Cardiac muscle cell (in vitro differentiated cells and primary cell): ENCODE measurements around the gene APOBEC3B. TPM values are rescaled to one million over a fixed set of nuclear protein-coding genes. Genes with fewer than 3 reads are reported as not detected.
"Not testable (repeated sequence)": the region's sequence is repeated elsewhere in the genome, so short reads cannot be mapped to it uniquely, and the experiment has no call there.

Source experiments
- DNase-seq, 2 donors: peaks; one replicate each; pipeline versions ENCODE4 v3.0.0 to v3.0.0-alpha.2; 2010 to 2017; ENCODE audit warnings: low read depth in 1 of 2, low spot score in 1 of 2
- H3K27ac ChIP-seq: fragments of 200-600 bp; sonication (generic); 2 replicates; pipeline ENCODE4 v1.5.1; 2016
- H3K27me3 ChIP-seq: fragments of 200-600 bp; sonication (generic); 2 replicates; pipeline ENCODE4 v1.6.0; 2016; ENCODE audit warnings: control low read depth
- H3K36me3 ChIP-seq: fragments of 200-600 bp; sonication (generic); 2 replicates; pipeline ENCODE4 v1.5.1; 2016; ENCODE audit warnings: control low read depth
- H3K4me1 ChIP-seq: fragments of 200-600 bp; sonication (generic); 2 replicates; pipeline ENCODE4 v1.8.1; 2017; ENCODE audit warnings: low read depth, mild to moderate bottlenecking, mixed run types
- H3K4me3 ChIP-seq: fragments of 200-600 bp; sonication (generic); 2 replicates; pipeline ENCODE4 v1.5.1; 2016; ENCODE audit warnings: mild to moderate bottlenecking
- H3K9me3 ChIP-seq: fragments of 200-600 bp; sonication (generic); 2 replicates; pipeline ENCODE4 v1.5.1; 2017; ENCODE audit warnings: low read depth, mild to moderate bottlenecking, control low read depth
- CTCF ChIP-seq: IDR thresholded peaks from 2 replicates; pipeline ENCODE4 v1.5.1; 2012; ENCODE audit warnings: low read depth, mild to moderate bottlenecking, low read length
- polyA plus RNA-seq: library from polyadenylated mRNA; unstranded; fragments of >200 nt; fragmentation: Nextera tagmentation; extraction: Ambion mirVana; gene quantifications from 2 replicates; pipeline ENCODE4 v1.2.1, GENCODE V29; 2016
- total RNA-seq: library from RNA; depleted of rRNA; stranded (reverse); fragments of >200 nt; gene quantifications from 2 replicates; pipeline ENCODE4 v1.2.3, GENCODE V29; 2016

Gene APOBEC3B
- total and polyA plus RNA-seq, 2 experiments from 2014 or later, result 6.5 to 6.8 TPM

DNA sequence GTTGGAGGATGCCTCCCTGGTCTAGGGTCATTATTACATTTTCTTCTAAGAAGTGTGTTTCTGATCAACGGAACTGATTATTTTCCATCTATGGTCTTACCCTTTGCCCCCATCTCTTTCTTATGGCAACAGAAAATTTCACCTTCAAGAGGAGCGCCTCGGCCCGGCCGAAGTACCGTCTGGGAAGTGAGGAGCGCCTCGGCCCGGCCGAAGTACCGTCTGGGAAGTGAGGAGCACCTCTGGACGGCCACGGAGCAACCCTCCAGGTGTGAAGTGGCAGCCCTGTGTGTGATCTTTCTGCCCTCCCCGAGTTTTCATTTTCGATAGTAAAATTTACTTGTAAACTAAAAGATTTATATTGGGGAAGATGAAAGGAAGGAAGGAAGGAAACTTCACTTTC, 28.8 kb downstream of the APOBEC3B start:
- no peaks in the 10 kb centered on the region for H3K36me3 ChIP-seq
- no peaks in the 10 kb centered on the region for H3K27me3 ChIP-seq
- DNase-seq, result no peak
- no peak overlapping the region for H3K27ac ChIP-seq
- H3K4me3 ChIP-seq, result no peak overlapping the region
- TF ChIP-seq CTCF, result no peak
- H3K9me3 ChIP-seq, result no peaks in the 10 kb centered on the region
- H3K4me1 ChIP-seq, result peaks cover 24% of the 10 kb centered on the region

DNA sequence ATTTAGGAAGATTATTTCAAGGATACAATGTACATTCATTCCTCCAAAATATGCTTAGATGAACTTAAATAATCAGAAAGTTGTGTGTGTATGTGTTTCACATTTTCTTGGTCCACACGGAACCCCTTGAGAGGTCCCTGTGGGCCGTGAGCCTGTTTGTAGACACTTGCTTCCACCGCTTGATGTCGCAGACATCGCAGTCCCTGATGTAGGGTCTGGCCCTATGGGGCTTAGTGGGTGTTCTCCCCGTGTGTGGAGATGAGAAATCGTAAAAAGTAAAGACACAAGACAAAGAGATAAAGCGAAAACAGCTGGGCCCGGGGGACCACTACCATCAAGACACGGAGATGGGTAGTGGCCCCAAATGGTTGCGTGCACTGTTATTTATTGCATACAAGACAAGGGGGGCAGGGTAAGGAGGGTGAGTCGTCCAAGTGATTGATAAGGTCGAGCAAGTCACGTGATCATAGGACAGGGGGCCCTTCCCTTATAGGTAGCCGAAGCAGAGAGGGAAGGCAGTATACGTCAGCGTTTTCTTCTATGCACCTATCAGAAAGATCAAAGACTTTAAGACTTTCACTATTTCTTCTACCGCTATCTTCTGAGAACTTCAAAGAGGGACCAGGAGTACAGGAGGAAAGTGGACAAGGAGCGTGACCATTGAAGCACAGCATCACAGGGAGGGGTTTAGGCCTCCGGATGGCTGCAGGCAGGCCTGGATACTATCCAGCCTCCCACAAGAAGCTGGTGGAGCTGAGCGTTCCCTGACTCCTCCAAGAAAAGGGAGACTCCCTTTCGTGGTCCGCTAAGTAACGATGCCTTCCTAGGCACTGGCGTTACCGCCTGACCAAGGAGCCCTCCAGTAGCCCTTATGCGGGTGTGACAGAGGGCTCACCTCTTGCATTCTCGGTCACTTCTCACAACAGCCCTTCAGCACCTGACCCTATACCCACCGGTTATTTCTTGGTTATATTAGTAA, 30.7 kb downstream of the APOBEC3B start:
- peaks cover 24% of the 10 kb centered on the region for H3K4me1 ChIP-seq
- peak in 1 of 2 donors; percentile 21 for DNase-seq
- no peaks in the 10 kb centered on the region for H3K27me3 ChIP-seq
- no peak overlapping the region for H3K4me3 ChIP-seq
- no peak for TF ChIP-seq CTCF
- no peaks in the 10 kb centered on the region for H3K36me3 ChIP-seq
- peak overlapping the region; percentile 89 for H3K27ac ChIP-seq
- no peaks in the 10 kb centered on the region for H3K9me3 ChIP-seq

GRCh38 chr22:39013561-39013941, 31.4 kb downstream of the APOBEC3B start:
- H3K27me3 ChIP-seq, DNase-seq, H3K36me3 ChIP-seq, H3K4me3 ChIP-seq, H3K9me3 ChIP-seq: not testable (repeated sequence)
- peak overlapping the region; percentile 89 for H3K27ac ChIP-seq
- H3K4me1 ChIP-seq, result peaks cover 24% of the 10 kb centered on the region

DNA sequence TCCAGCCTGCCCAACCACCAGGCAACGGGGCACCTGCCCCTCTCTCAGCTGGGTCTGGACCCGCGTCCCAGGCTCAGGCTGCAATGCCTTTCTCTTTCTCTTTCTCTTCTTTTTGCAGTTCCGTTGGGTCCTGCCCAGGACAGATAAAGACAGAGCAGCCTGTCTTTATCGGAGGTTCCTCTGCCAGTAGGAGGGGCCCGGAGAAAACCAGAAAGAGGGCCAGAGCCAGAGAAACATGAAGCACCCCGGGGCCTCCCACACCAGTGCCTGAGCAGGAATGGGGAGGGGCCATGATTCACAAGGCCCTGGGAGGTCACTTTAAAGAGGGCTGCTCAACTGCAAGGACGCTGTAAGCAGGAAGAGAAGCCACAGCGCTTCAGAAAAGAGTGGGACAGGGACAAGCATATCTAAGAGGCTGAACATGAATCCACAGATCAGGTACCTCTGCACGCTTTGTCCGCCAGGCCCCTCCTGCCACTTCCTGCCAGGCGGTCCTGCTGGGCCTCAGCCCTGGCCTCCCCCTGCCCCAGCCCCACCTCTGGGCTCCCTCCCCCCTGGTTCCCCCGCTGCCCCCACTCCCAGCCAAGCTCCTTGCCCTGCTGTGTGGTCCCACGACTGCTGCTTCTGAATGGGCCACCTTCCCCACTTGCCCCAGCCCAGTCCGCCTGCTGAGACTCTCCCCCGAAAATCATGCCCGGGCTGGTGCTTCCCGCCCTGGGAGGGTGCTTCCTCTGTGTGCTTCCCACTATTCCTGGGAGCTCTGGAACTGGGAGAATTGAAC, 32.0 kb downstream of the APOBEC3B start, which contains the start of gene APOBEC3C:
Gene APOBEC3C (plus strand): TSS at position 316 of the 781 bp plus-strand sequence. CDS start 106 bp downstream, at position 422.
- H3K27ac ChIP-seq, result peak within 1 kb of the TSS; percentile 89
- H3K4me3 ChIP-seq, result peak within 1 kb of the TSS; percentile 34
- H3K27me3 ChIP-seq, result no peaks in the 10 kb centered on the region
- peak; percentile 8 for TF ChIP-seq CTCF
- no peaks in the 10 kb centered on the region for H3K36me3 ChIP-seq
- H3K9me3 ChIP-seq, result no peaks in the 10 kb centered on the region
- peak; percentile 84 to 95 for DNase-seq
- H3K4me1 ChIP-seq, result peaks cover 24% of the 10 kb centered on the region

- peak overlapping the region; percentile 34 for H3K4me3 ChIP-seq
- not testable (repeated sequence) for H3K36me3 ChIP-seq, H3K27me3 ChIP-seq, H3K9me3 ChIP-seq, DNase-seq
- H3K4me1 ChIP-seq, result peaks cover 24% of the 10 kb centered on the region
- H3K27ac ChIP-seq, result peak overlapping the region; percentile 89
Observed at GRCh38 chr22:39014723-39015121, 32.6 kb downstream of the APOBEC3B start.

DNA sequence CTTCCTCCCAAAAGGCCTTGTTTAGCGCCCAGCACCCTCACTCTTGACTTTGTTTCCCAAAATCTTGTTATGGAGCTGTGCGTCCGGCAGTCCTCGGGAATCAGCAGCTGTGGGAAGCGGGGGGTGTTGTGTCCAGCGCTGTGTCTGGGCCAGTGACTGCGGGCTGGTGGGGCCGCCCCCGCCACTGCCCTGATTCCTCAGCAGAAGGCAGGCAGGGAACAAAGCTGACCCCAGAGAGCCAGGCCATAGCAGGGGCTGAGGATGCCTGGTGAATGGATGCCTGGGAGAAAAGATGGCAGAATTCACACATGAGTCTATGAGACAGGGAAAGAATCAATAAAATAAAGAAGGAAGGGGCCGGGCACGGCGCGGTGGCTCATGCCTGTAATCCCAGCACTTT, 34.4 kb downstream of the APOBEC3B start:
- Histone ChIP-seq H3K27ac (no peak overlapping the region), H3K27me3 (no peaks in the 10 kb centered on the region), H3K9me3 (no peaks in the 10 kb centered on the region), H3K4me3 (no peak overlapping the region), H3K36me3 (no peaks in the 10 kb centered on the region), H3K4me1 (peaks cover 32% of the 10 kb centered on the region)
- TF ChIP-seq CTCF, result no peak
- DNase-seq, result no peak
